ENCODE results near the gene CCDC179. TPM values are rescaled to one million over a fixed set of nuclear protein-coding genes. Genes with fewer than 3 reads are reported as not detected.

Gene CCDC179
- not detected for total RNA-seq

DNA sequence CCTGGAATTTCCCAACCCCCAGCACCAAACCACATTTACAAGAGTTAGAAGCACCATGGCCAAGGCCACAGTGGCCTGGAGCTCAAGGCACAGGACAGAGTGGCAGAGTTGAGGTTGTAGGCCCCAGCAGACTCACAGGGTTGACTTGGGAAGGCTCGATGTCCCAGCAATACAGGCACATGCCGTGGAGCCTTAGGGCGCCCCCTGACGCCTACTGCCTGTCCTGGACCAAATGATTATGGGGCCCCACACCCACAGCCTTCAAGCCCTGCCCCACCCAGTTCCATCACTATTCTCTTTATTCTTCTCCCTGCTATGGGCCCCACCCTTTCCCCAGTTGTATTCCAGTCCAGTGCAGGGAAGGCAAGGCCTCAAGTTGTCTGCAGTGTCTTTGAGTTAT, at the start of gene CCDC179:
CCDC179 (minus strand) TSS at position 234 of the 400 bp plus-strand sequence; CDS start at position 181, 53 bp downstream.
- no peaks in the 10 kb centered on the region for H3K36me3 ChIP-seq (ENCODE audit: control insufficient read depth in 3 of 3, insufficient read depth in 3 of 3, low read length in 3 of 3)
- no peak within 1 kb of the TSS for H3K9ac ChIP-seq (ENCODE audit: low read depth in 1 of 3, low read length in 3 of 3)
- H3K27me3 ChIP-seq (ENCODE audit: control insufficient read depth in 3 of 3, insufficient read depth in 3 of 3, low read length in 3 of 3) = no peaks in the 10 kb centered on the region
- no peak within 1 kb of the TSS for H3K27ac ChIP-seq (ENCODE audit: low read depth, low read length)
- no peak within 1 kb of the TSS for H3K4me3 ChIP-seq (ENCODE audit: low read length in 3 of 3)
- H3K9me3 ChIP-seq (ENCODE audit: control insufficient read depth in 3 of 3, low read length in 3 of 3) = no peaks in the 10 kb centered on the region
- H3K4me1 ChIP-seq (ENCODE audit: control insufficient read depth in 3 of 3, insufficient read depth in 3 of 3, low read length in 3 of 3) = no peaks in the 10 kb centered on the region

DNA sequence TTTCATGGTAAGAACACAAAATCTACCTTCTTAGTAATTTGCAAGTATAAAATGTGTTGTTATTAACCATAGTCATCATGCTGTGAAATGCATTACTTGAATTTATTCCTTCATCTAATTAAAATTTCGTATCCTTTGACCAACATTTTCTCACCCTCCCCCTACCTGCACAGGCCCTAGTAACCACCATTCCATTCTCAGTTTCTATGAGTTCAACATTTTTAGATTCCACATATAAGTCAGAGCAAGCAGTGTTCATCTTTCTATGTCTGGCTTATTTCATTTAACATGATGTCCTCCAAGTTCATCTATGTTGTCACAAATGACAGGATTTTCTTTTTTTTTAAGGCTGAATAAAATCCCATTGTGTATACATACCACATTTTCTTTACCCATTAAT, 43.5 kb upstream of the CCDC179 start:
- Histone ChIP-seq H3K9me3 (ENCODE audit: control insufficient read depth in 3 of 3, low read length in 3 of 3) (no peaks in the 10 kb centered on the region), H3K4me3 (ENCODE audit: low read length in 3 of 3) (no peak overlapping the region), H3K9ac (ENCODE audit: low read depth in 1 of 3, low read length in 3 of 3) (no peak overlapping the region), H3K4me1 (ENCODE audit: control insufficient read depth in 3 of 3, insufficient read depth in 3 of 3, low read length in 3 of 3) (no peaks in the 10 kb centered on the region), H3K27ac (ENCODE audit: low read depth, low read length) (no peak overlapping the region), H3K36me3 (ENCODE audit: control insufficient read depth in 3 of 3, insufficient read depth in 3 of 3, low read length in 3 of 3) (no peaks in the 10 kb centered on the region), H3K27me3 (ENCODE audit: control insufficient read depth in 3 of 3, insufficient read depth in 3 of 3, low read length in 3 of 3) (no peaks in the 10 kb centered on the region)

DNA sequence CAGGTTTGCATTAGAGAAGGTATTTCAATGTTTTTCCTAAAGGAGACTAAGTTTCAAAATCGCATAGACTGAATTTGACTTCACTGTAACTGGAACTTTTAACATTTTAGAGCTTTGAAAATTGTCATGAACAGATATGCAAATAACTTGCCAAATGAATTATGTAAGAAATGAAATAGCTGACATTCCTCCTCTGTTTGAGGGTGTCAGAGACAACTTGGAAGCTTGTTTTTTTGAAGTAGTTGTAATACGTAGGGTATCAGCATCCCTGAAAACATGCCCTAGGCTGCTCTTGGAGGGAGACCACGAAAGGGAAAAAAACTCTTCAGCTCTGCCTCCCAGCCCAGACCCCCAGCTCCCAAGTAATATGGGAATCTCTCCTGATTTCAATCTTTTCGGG, 41.3 kb upstream of the CCDC179 start:
- Histone ChIP-seq H3K27ac (ENCODE audit: low read depth, low read length) (no peak overlapping the region), H3K9me3 (ENCODE audit: control insufficient read depth in 3 of 3, low read length in 3 of 3) (no peaks in the 10 kb centered on the region), H3K4me3 (ENCODE audit: low read length in 3 of 3) (no peak overlapping the region), H3K4me1 (ENCODE audit: control insufficient read depth in 3 of 3, insufficient read depth in 3 of 3, low read length in 3 of 3) (no peaks in the 10 kb centered on the region), H3K9ac (ENCODE audit: low read depth in 1 of 3, low read length in 3 of 3) (no peak overlapping the region), H3K27me3 (ENCODE audit: control insufficient read depth in 3 of 3, insufficient read depth in 3 of 3, low read length in 3 of 3) (no peaks in the 10 kb centered on the region), H3K36me3 (ENCODE audit: control insufficient read depth in 3 of 3, insufficient read depth in 3 of 3, low read length in 3 of 3) (no peaks in the 10 kb centered on the region)

DNA sequence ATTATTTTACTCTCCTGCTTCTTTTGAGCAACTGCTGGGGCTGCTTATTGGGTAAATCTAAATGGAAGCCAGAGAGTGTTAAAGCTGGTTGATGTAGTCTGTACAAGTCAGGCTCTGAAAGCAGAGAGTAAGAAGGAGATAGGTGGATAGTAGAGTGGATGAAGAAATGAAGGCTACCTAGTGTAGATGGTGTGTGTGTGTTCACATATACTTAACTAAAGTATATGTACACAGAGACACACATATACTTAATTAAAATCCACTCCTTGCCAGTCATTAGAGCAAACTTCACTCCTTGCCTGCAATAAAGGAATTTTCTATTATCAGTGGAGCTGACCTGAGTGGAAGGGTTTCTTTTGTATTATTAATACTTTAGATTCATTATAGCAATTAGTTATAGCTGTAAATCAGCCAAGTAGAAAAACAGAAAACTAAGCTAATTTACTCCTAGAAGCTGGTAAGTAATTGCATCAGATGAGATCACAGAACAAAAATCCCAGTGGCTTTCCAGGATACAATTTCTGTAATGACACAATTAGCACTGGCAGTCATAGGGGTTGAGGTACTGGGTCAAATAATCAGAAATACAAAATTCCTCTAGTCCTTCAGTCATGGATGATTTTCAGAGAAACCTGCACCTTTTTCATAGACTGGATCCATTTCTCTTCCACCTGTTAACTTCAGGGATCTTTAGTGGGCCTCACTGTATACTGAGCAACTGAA, 40.7 kb upstream of the CCDC179 start:
- Histone ChIP-seq H3K4me3 (ENCODE audit: low read length in 3 of 3) (no peak overlapping the region), H3K27ac (ENCODE audit: low read depth, low read length) (no peak overlapping the region), H3K4me1 (ENCODE audit: control insufficient read depth in 3 of 3, insufficient read depth in 3 of 3, low read length in 3 of 3) (no peaks in the 10 kb centered on the region), H3K9ac (ENCODE audit: low read depth in 1 of 3, low read length in 3 of 3) (no peak overlapping the region), H3K9me3 (ENCODE audit: control insufficient read depth in 3 of 3, low read length in 3 of 3) (no peaks in the 10 kb centered on the region), H3K36me3 (ENCODE audit: control insufficient read depth in 3 of 3, insufficient read depth in 3 of 3, low read length in 3 of 3) (no peaks in the 10 kb centered on the region), H3K27me3 (ENCODE audit: control insufficient read depth in 3 of 3, insufficient read depth in 3 of 3, low read length in 3 of 3) (no peaks in the 10 kb centered on the region)

DNA sequence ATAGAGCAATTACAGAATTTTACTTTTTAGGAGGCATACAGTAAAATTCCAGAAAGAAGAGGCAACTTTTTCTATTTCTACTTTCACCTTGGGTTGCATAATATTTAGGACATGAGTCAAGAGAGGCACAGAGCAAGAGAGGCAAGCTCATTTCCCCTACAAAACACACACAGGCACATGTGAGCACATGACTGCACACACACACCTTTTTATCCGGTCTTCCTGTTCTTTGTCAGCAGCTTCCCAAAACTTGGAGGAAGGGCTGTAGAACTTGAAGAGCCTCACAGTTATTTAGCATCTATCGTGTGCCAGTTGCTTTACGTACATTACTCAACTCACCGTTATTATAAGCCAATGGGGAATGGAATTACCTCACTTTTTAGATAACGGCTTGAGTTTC, 37.8 kb upstream of the CCDC179 start:
- Histone ChIP-seq H3K9me3 (ENCODE audit: control insufficient read depth in 3 of 3, low read length in 3 of 3) (no peaks in the 10 kb centered on the region), H3K4me3 (ENCODE audit: low read length in 3 of 3) (no peak overlapping the region), H3K36me3 (ENCODE audit: control insufficient read depth in 3 of 3, insufficient read depth in 3 of 3, low read length in 3 of 3) (no peaks in the 10 kb centered on the region), H3K27ac (ENCODE audit: low read depth, low read length) (no peak overlapping the region), H3K4me1 (ENCODE audit: control insufficient read depth in 3 of 3, insufficient read depth in 3 of 3, low read length in 3 of 3) (no peaks in the 10 kb centered on the region), H3K9ac (ENCODE audit: low read depth in 1 of 3, low read length in 3 of 3) (no peak overlapping the region), H3K27me3 (ENCODE audit: control insufficient read depth in 3 of 3, insufficient read depth in 3 of 3, low read length in 3 of 3) (no peaks in the 10 kb centered on the region)

DNA sequence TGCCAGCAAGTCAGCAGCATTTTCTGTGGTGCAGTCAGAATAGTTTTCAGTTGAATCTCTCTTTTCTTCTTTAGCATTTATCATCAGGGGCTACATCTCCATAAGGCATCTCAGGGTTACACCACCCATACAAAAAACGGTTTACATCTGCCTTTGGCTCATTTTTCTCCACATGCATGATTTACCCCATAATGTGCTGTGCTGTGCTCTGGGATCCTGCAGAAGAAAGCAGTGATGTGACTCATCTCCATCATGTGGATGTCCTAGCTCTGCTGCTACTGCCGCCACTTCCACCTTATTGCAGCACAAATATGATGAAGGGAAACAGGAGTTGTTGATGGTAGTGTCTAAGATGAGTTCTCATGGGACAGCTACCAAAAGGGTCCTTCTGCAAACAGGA, 30.0 kb upstream of the CCDC179 start:
- no peaks in the 10 kb centered on the region for H3K27me3 ChIP-seq (ENCODE audit: control insufficient read depth in 3 of 3, insufficient read depth in 3 of 3, low read length in 3 of 3)
- no peak overlapping the region for H3K4me3 ChIP-seq (ENCODE audit: low read length in 3 of 3)
- H3K9ac ChIP-seq (ENCODE audit: low read depth in 1 of 3, low read length in 3 of 3) = no peak overlapping the region

DNA sequence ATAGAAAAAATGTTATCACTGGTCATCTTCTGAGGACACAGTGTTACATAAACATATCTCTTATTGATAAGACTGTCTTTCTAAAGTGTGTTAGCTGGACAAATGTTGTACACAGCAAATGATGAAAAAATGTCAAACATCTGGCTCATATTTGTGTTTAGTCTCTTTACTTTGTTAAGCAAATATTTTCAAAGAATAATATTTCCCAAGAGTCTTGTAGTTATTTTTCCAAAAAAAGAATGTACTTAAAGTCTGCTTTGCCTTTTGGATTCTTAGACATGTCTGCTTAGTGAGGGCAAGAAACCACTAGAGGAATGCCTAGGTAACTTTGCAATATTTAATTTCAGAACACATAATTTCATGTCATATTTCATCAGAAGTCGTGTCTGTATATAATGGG, 23.9 kb upstream of the CCDC179 start:
- H3K4me1 ChIP-seq (ENCODE audit: control insufficient read depth in 3 of 3, insufficient read depth in 3 of 3, low read length in 3 of 3) = no peaks in the 10 kb centered on the region
- H3K36me3 ChIP-seq (ENCODE audit: control insufficient read depth in 3 of 3, insufficient read depth in 3 of 3, low read length in 3 of 3) = no peaks in the 10 kb centered on the region
- no peak overlapping the region for H3K9ac ChIP-seq (ENCODE audit: low read depth in 1 of 3, low read length in 3 of 3)
- H3K9me3 ChIP-seq (ENCODE audit: control insufficient read depth in 3 of 3, low read length in 3 of 3) = no peaks in the 10 kb centered on the region
- H3K27me3 ChIP-seq (ENCODE audit: control insufficient read depth in 3 of 3, insufficient read depth in 3 of 3, low read length in 3 of 3) = no peaks in the 10 kb centered on the region
- no peak overlapping the region for H3K4me3 ChIP-seq (ENCODE audit: low read length in 3 of 3)
- H3K27ac ChIP-seq (ENCODE audit: low read depth, low read length) = no peak overlapping the region

More for the DNA sequence above, 30.0 kb upstream of the CCDC179 start:
- H3K9me3 ChIP-seq (ENCODE audit: control insufficient read depth in 3 of 3, low read length in 3 of 3) = no peaks in the 10 kb centered on the region
- H3K36me3 ChIP-seq (ENCODE audit: control insufficient read depth in 3 of 3, insufficient read depth in 3 of 3, low read length in 3 of 3) = no peaks in the 10 kb centered on the region
- H3K4me1 ChIP-seq (ENCODE audit: control insufficient read depth in 3 of 3, insufficient read depth in 3 of 3, low read length in 3 of 3) = no peaks in the 10 kb centered on the region
- H3K27ac ChIP-seq (ENCODE audit: low read depth, low read length) = no peak overlapping the region

DNA sequence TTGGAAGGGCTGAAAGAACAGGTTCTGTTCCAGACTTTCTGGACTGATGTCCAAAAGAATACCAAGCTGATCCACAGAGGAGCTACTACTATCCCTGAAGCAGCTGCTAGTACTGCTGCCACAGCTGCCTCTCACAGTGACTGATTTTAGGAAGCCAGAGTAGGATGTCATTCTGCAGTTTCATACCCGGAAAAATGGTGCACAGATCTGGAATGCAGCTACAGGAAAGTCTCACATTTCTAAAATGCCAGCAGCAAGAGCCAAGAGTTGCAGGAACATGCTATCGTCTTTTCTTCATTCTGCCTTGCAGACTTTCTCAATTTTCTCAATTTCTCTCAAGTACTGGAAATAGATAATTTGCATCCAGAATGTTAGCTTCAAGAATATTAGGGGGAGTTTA, 19.4 kb upstream of the CCDC179 start:
- Histone ChIP-seq H3K36me3 (ENCODE audit: control insufficient read depth in 3 of 3, insufficient read depth in 3 of 3, low read length in 3 of 3) (no peaks in the 10 kb centered on the region), H3K4me3 (ENCODE audit: low read length in 3 of 3) (no peak overlapping the region), H3K9me3 (ENCODE audit: control insufficient read depth in 3 of 3, low read length in 3 of 3) (no peaks in the 10 kb centered on the region), H3K4me1 (ENCODE audit: control insufficient read depth in 3 of 3, insufficient read depth in 3 of 3, low read length in 3 of 3) (no peaks in the 10 kb centered on the region), H3K27ac (ENCODE audit: low read depth, low read length) (no peak overlapping the region), H3K27me3 (ENCODE audit: control insufficient read depth in 3 of 3, insufficient read depth in 3 of 3, low read length in 3 of 3) (no peaks in the 10 kb centered on the region), H3K9ac (ENCODE audit: low read depth in 1 of 3, low read length in 3 of 3) (no peak overlapping the region)

DNA sequence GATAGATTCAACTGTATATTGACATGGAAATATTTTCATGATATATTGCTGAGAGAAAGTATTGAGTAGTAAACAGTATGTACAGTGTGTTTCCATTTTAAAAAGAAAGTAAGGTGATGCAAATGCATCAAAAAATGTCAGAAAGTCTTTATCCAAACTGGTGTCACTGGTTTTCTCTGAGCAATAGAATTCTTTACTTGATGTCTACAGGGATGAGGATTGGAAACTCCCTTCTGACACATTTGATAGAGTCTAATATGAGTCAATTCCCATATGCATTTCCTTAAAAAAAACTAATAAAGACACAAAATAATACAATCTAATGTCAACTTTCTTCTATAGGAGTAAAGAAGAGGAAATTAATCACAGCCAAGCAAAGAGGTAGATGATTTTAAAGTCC, 18.3 kb upstream of the CCDC179 start:
- Histone ChIP-seq H3K4me1 (ENCODE audit: control insufficient read depth in 3 of 3, insufficient read depth in 3 of 3, low read length in 3 of 3) (no peaks in the 10 kb centered on the region), H3K27me3 (ENCODE audit: control insufficient read depth in 3 of 3, insufficient read depth in 3 of 3, low read length in 3 of 3) (no peaks in the 10 kb centered on the region), H3K36me3 (ENCODE audit: control insufficient read depth in 3 of 3, insufficient read depth in 3 of 3, low read length in 3 of 3) (no peaks in the 10 kb centered on the region), H3K9me3 (ENCODE audit: control insufficient read depth in 3 of 3, low read length in 3 of 3) (no peaks in the 10 kb centered on the region), H3K27ac (ENCODE audit: low read depth, low read length) (no peak overlapping the region), H3K9ac (ENCODE audit: low read depth in 1 of 3, low read length in 3 of 3) (no peak overlapping the region), H3K4me3 (ENCODE audit: low read length in 3 of 3) (no peak overlapping the region)

DNA sequence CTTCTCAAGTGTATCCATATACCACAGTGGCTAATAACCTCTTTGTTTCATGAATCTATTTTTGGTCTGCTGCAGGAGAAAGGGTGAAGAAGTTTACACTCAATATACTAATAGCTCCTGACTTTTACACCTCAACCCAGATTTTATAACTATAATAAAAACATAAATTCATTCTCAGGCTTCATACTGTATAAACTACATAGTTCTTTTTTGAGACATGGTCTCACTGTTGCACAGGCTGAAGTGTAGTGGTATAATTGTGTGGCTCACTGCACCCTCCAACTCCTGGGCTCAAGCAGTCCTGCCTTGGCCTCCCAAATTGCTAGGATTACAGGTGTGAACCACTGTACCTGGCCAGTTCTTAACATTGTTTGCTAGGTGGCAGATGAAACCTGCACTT, 17.8 kb upstream of the CCDC179 start:
- no peak overlapping the region for H3K9ac ChIP-seq (ENCODE audit: low read depth in 1 of 3, low read length in 3 of 3)
- no peaks in the 10 kb centered on the region for H3K36me3 ChIP-seq (ENCODE audit: control insufficient read depth in 3 of 3, insufficient read depth in 3 of 3, low read length in 3 of 3)
- H3K27me3 ChIP-seq (ENCODE audit: control insufficient read depth in 3 of 3, insufficient read depth in 3 of 3, low read length in 3 of 3) = no peaks in the 10 kb centered on the region
- no peaks in the 10 kb centered on the region for H3K4me1 ChIP-seq (ENCODE audit: control insufficient read depth in 3 of 3, insufficient read depth in 3 of 3, low read length in 3 of 3)
- no peak overlapping the region for H3K4me3 ChIP-seq (ENCODE audit: low read length in 3 of 3)
- H3K9me3 ChIP-seq (ENCODE audit: control insufficient read depth in 3 of 3, low read length in 3 of 3) = no peaks in the 10 kb centered on the region
- H3K27ac ChIP-seq (ENCODE audit: low read depth, low read length) = no peak overlapping the region

Measured in skeletal muscle tissue (tissue), 4 donors.